Measurements from ENCODE around the gene SORCS1.

The SORCS1 gene

DNA sequence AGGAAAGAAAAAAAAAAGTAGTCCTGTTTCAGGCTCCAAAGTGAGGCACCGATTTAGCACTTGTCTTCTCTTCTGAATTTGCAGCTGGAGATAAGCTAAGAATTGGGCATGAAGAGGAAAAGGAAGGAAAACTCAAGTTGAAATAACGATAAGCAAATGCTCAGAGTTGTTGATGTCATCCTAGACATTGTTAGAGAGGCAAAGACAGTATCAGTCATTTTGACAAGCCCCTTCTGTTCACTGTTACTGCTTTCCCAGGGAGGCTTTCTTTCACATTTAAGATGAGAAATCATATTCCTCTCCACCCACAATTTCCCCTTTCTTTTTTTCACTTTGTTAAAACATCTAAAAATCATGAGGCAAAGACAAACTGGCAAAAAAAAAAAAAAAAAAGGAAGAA is 41.8 kb downstream of the SORCS1 start:
- TF ChIP-seq, protein P1, sequence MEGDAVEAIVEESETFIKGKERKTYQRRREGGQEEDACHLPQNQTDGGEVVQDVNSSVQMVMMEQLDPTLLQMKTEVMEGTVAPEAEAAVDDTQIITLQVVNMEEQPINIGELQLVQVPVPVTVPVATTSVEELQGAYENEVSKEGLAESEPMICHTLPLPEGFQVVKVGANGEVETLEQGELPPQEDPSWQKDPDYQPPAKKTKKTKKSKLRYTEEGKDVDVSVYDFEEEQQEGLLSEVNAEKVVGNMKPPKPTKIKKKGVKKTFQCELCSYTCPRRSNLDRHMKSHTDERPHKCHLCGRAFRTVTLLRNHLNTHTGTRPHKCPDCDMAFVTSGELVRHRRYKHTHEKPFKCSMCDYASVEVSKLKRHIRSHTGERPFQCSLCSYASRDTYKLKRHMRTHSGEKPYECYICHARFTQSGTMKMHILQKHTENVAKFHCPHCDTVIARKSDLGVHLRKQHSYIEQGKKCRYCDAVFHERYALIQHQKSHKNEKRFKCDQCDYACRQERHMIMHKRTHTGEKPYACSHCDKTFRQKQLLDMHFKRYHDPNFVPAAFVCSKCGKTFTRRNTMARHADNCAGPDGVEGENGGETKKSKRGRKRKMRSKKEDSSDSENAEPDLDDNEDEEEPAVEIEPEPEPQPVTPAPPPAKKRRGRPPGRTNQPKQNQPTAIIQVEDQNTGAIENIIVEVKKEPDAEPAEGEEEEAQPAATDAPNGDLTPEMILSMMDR (IDR thresholded peaks at IDR 0.05; ENCODE audit: control insufficient read depth, extremely low read depth, insufficient read depth): no peak
- DNase-seq (ENCODE audit: low read depth): no peak
- H3K4me3 ChIP-seq (ENCODE audit: low read depth, low read length): no peak overlapping the region

DNA sequence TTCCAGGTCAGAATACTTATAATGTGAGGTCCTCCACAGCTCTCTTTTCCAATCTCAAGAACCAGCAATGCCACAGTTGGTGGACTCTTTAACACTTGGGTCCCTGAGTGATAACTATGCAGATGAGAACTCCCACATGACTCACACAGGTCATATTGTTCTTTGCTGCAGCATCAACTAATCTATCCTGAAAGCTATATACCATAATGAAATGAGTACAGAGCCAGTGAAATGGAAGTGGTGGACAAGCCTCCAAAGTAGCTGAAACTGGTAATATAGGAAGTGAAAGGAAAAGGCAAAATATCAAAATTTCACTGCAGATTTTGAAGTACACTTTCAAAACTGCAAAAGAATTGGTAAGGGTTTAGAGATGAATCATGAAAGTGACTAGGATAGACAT is 45.6 kb downstream of the SORCS1 start:
- no peak overlapping the region for H3K4me3 ChIP-seq (ENCODE audit: low read depth, low read length)
- DNase-seq (ENCODE audit: low read depth): no peak
- TF ChIP-seq, protein P1 (IDR thresholded peaks at IDR 0.05; ENCODE audit: control insufficient read depth, extremely low read depth, insufficient read depth): no peak

DNA sequence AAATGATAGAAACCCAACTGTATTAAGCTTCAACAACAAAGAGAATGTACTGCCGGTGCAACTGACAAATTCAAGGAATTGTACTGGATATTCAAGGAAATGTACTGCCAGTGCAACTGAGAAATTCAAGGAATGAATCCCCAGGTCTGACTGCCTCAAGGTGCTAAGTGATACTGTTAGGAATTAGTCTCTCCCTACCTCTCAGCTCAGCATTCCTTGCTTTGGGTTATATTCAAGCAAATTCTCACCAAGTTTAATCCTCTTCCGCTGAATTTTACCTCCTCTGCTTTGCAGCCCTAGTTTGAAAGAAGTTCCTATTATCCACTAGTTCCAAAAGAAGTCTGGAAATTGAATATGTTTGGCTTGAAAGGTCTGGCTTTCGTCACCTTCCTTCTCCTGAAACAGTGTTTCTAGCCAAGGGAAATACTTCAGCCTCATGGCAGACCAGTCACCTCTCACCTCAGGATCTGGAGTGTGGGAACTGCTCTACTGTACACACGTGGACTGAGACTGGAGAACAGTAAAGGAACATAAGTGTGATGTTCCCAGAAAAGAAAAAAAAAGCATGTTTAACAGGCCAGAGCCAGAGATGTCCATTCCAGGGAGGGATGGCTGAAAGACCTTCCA is 60.4 kb downstream of the SORCS1 start:
- TF ChIP-seq, protein P1 (IDR thresholded peaks at IDR 0.05; ENCODE audit: control insufficient read depth, extremely low read depth, insufficient read depth): no peak
- DNase-seq (ENCODE audit: low read depth): no peak
- H3K4me3 ChIP-seq (ENCODE audit: low read depth, low read length): no peak overlapping the region

DNA sequence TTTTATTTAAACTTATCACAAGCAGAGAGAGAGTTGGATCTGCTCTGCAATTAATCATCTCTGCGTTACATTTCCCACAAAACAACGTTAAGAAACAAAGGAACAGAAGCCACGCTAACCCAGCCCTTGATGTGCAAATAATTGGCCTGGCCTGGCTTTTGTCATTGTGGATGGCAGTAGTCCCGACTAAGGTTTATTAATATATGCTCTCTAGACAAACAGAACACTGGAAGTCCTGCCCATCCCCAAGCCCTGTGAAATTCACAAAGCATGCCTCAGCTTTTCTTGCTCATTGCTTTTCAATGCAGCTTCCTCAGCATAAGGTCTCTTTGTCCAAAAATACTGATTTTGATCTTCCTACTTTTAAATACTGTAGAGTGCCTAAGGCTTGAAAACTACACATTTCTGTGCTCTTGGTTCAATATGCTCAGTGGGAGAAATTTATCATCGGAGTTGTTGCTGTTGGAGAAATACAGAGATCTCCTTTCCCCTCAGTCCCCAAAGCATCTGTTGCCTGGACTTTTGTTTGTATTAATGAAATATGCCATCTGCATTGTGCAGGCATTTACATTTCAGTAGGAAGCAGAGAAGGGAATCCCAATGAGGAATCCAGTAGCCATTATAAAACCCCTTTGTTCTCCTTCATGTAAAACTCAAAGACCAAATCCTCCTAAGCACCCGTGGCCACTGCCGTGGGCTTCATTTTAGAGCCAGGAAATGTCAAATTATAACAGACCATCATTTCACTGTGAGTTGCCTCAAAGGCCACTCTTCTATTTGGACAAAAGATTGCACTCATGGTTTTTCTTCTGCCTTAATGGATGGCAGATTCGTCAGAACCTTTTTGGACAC is 61.1 kb downstream of the SORCS1 start:
- no peak for DNase-seq (ENCODE audit: low read depth)
- TF ChIP-seq, protein P1 (IDR thresholded peaks at IDR 0.05; ENCODE audit: control insufficient read depth, extremely low read depth, insufficient read depth): no peak
- no peak overlapping the region for H3K4me3 ChIP-seq (ENCODE audit: low read depth, low read length)

DNA sequence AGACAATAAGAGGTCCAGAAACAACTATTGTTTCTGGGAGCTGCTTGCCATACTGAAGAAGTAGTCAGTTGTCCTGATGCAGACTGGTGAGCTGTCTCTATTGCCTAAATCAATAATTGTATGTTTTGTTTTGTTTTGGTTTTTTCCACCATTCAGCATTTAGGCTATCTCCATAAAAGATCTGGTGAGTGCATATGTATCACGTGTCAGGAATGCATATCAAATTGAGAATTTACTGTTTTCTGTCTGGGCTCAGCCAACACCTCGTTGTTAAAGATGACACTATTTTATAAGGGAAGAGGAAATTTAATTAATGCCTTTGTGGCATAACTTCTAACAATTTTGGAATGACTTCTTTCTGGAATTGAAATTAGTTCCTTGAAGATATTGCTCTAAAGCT is 66.2 kb downstream of the SORCS1 start:
- H3K4me3 ChIP-seq (ENCODE audit: low read depth, low read length): no peak overlapping the region
- TF ChIP-seq, protein P1 (IDR thresholded peaks at IDR 0.05; ENCODE audit: control insufficient read depth, extremely low read depth, insufficient read depth): no peak
- no peak for DNase-seq (ENCODE audit: low read depth)

DNA sequence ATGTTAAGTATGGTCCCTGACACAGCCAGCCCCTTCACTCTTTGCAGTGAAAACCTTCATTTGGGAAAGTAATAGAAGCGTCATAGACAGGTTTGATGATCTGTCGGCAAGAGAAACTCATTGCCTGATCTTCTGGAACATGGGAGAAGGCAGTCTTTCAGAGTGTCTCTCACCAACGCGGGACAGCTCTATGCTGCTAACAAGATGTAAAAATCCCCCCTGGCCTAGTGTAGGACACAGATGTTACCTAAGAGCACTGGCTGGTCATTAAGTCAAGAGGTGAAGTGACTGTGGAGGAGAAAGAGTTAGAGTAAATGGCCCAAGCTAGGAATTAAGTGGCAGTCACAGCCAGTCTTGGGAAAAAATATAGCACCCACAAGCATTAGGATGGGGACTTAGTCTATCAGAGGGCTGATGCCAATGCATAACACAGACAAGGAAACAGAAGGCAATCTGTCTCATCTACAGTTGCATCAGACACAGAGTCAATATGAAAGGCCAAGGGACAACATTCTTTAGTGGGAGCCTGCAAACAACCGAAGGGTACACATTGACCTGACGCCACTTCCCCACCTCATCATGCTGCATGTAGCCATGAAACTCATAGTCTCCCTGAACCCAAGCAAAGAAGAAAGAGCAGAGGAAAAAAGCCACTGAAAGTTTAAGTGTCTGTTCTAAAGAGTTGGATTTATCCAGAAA is 69.5 kb downstream of the SORCS1 start:
- DNase-seq (ENCODE audit: low read depth): no peak
- no peak overlapping the region for H3K4me3 ChIP-seq (ENCODE audit: low read depth, low read length)
- TF ChIP-seq, protein P1 (IDR thresholded peaks at IDR 0.05; ENCODE audit: control insufficient read depth, extremely low read depth, insufficient read depth): no peak

Measured in LNCaP clone FGC (cell line).